Left ventricle myocardium inferior (tissue), 1 donor: ENCODE results near the gene GSK3A. TPM values are rescaled to one million over a fixed set of nuclear protein-coding genes. Genes with fewer than 3 reads are reported as not detected.

Source experiments
- DNase-seq: peaks from one replicate; pipeline ENCODE4 v3.0.0-alpha.2; 2020
- H3K27ac ChIP-seq: fragments of 200-600 bp; replicated peaks from 2 replicates; pipeline ENCODE4 v1.8.0; 2021
- H3K27me3 ChIP-seq: fragments of 200-600 bp; 2 replicates; pipeline ENCODE4 v1.8.0; 2021; ENCODE audit warnings: low read depth
- H3K36me3 ChIP-seq: fragments of 200-600 bp; 2 replicates; pipeline ENCODE4 v1.8.0; 2021
- H3K4me1 ChIP-seq: fragments of 200-600 bp; 2 replicates; pipeline ENCODE4 v1.8.0; 2021
- H3K4me3 ChIP-seq: fragments of 200-600 bp; 2 replicates; pipeline ENCODE4 v1.8.0; 2021; ENCODE audit warnings: mild to moderate bottlenecking, moderate library complexity
- H3K9me3 ChIP-seq: fragments of 200-600 bp; replicated peaks from 2 replicates; pipeline ENCODE4 v1.8.0; 2021
- intact Hi-C: fragments of 100-400 bp; cut with micrococcal nuclease; formaldehyde crosslinking; loops from one replicate; pipeline ENCODE4 v1.11.0; 2022
- total RNA-seq: library from RNA; stranded (reverse); fragmentation: NEBNext Ultra II Directional; extraction: Animal tissue kit (Norgen Biotek cat#: 25700); gene quantifications from one replicate; pipeline ENCODE4 v1.2.1, GENCODE V29; 2021
- TF ChIP-seq, protein P1 (sequence below): fragments of 200-600 bp; IDR thresholded peaks from 2 replicates; pipeline ENCODE4 v1.8.0; 2021; ENCODE audit warnings: antibody characterized with exemption, mild to moderate bottlenecking, borderline replicate concordance
- donor health status: DM: no; HTN: yes; CAD: no; lungs with severe emphysema.

Gene GSK3A
- total RNA-seq, 1 donor from 2014 or later, result 37.6 TPM

DNA sequence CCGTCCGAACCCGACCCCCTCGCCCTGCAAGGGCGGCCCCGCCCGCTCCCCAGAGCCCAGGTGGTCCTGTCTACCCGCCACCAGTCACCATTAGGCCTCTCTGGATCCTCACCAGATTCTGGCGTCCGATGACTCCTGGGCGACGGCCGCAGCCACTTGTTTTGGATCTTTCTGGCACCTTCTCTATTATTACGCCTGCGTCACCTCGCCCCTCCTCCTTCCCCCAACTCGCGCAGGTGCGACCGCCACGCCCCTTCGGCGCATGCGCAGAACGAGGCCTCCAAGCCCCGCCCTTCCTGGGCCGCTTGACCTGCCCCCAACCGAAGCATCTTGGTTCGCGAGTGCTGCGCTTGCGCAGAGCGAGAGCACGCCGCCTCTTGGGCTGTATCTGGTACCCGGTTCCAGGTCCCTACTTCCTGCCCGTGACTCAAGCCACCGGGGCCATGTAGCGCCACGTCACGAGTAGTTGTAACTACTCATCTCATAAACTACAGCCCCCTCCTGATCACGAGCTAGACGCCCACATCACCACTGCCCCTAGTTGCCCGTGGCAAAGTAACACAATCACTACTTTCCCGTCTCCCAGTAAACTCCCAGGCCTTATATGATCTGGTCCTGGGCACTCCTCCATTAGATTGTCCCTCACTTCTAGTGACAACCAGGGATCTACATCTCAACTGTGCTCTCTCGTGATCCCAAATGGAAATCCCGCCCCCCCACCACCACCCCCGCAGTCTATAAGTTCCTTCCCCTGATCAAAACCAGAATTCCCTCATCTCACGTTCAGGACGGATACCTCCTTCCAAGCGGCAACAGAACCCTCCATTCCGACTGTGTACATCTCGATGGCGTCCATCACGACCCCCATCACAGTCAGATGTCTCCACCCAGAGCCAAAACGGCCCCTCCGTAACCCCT lies 24.6 kb downstream of the GSK3A start, which contains the start of gene DEDD2:
DEDD2 (minus strand) TSS at position 158 of the 918 bp plus-strand sequence. CDS start 670 bp downstream, outside the sequence.
- no peaks in the 10 kb centered on the region for H3K9me3 ChIP-seq
- H3K27ac ChIP-seq, result peak within 1 kb of the TSS; percentile 84
- peak within 1 kb of the TSS; percentile 92 for H3K4me3 ChIP-seq
- H3K4me1 ChIP-seq, result peaks cover 60% of the 10 kb centered on the region
- no peaks in the 10 kb centered on the region for H3K27me3 ChIP-seq
- TF ChIP-seq, protein P1, sequence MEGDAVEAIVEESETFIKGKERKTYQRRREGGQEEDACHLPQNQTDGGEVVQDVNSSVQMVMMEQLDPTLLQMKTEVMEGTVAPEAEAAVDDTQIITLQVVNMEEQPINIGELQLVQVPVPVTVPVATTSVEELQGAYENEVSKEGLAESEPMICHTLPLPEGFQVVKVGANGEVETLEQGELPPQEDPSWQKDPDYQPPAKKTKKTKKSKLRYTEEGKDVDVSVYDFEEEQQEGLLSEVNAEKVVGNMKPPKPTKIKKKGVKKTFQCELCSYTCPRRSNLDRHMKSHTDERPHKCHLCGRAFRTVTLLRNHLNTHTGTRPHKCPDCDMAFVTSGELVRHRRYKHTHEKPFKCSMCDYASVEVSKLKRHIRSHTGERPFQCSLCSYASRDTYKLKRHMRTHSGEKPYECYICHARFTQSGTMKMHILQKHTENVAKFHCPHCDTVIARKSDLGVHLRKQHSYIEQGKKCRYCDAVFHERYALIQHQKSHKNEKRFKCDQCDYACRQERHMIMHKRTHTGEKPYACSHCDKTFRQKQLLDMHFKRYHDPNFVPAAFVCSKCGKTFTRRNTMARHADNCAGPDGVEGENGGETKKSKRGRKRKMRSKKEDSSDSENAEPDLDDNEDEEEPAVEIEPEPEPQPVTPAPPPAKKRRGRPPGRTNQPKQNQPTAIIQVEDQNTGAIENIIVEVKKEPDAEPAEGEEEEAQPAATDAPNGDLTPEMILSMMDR, result no peak
- DNase-seq, result peak; percentile 96
- intact Hi-C loops, result no loop called here
- peaks cover 21% of the 10 kb centered on the region for H3K36me3 ChIP-seq

DNA sequence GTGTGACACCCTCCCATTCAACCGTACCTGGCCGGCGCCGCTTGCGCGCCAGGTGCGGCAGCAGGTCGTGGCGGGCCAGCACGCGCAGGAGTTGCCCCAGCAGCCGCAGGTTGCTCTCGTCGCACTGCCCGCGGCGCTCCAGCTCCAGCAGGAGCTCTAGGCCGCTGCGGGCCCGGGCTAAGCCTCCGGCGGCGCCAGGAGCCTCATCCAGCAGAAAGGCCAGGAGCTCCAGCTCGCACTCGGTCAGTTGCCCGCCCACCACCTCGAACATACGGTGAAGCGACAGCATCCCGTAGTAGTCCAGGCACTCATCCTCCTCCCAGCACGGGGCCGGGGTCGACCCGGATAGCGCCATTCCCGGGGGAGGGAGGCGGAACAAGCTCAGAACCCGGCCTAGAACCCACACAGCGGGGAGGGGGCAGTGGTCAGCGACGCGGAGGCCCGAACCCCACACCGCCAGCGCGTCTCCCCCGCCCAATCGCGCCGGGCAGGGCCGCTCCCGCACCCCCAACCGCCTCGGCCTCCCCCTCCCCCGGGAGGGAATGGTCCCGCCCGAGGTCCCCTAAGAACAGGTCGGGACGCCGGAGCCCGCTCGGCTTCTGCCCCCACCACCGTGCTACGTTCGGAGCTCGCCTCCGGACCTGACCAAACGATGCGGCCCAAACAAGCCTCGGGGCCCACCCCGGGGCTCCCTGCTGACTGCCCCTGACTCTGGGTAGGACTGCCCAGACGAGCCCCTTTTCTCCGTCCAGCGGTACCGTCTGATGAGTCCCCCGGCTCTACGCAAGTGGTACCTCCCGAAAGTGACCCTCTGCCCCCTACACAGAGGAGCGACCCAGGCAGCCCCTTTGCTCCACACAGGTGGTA lies 25.5 kb downstream of the GSK3A start:
- TF ChIP-seq, protein P1, result no peak
- H3K27me3 ChIP-seq, result no peaks in the 10 kb centered on the region
- H3K27ac ChIP-seq, result peak overlapping the region; percentile 84
- intact Hi-C loops, result no loop called here
- H3K4me1 ChIP-seq, result peaks cover 60% of the 10 kb centered on the region
- no peaks in the 10 kb centered on the region for H3K9me3 ChIP-seq
- H3K4me3 ChIP-seq, result peak overlapping the region; percentile 92
- H3K36me3 ChIP-seq, result peaks cover 29% of the 10 kb centered on the region
- DNase-seq, result peak; percentile 46

DNA sequence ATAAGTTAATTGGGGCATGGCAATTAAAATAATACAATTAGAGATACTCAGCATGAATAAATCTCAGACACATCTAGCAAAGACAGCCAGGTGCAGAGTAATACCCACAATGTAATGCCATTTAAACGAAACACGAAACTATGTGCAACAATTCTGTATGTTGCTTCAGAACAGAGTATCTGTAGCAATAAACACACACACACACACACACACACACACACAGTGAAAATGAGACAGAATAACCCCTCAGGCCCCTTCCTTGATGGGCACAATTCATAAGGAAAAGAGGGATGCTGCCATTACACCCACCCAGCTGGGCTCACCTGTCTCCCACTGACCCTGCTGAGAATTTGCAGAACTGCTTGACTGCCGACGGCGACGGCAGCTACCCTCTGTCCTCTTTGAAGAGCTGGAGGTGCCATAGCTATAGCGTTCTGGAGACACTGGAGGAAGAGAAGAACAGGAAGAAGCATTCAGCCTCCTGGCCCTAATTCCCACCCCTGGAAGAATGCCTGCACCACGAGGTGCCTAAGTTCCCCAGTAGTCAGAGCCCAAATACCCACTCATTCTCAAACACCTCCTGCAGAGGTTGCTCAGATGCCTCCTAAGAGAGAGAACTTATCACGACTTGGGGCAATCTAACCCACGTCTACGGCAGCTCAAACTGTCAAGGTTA lies 27.5 kb downstream of the GSK3A start:
- H3K36me3 ChIP-seq, result peaks cover 40% of the 10 kb centered on the region
- TF ChIP-seq, protein P1, result no peak
- no peak for DNase-seq
- H3K4me1 ChIP-seq, result peaks cover 43% of the 10 kb centered on the region
- H3K4me3 ChIP-seq, result no peak overlapping the region
- intact Hi-C loops, result no loop called here
- H3K27me3 ChIP-seq, result no peaks in the 10 kb centered on the region
- H3K27ac ChIP-seq, result no peak overlapping the region
- H3K9me3 ChIP-seq, result no peaks in the 10 kb centered on the region

DNA sequence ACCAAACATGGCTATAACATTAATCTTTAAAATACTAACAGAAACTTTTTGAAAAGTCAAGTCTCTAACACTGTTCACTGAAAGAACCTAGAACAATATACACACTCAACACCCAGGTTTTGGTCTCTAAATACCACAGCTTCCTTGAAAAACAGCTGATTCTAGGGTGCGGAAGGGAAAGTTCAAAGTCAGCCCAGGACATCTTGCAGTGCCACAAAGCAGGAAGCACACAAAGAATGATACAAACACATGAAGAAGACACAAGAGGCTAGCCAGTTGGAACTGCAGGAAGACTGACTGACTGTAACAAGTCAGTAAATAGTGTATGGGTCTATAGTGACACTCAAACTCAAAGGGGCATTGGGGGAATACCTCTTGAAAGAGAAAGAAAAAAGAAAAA lies 29.5 kb downstream of the GSK3A start:
- peaks cover 37% of the 10 kb centered on the region for H3K4me1 ChIP-seq
- intact Hi-C loops, result no loop called here
- H3K27ac ChIP-seq, result no peak overlapping the region
- H3K36me3 ChIP-seq, result peaks cover 61% of the 10 kb centered on the region
- no peaks in the 10 kb centered on the region for H3K9me3 ChIP-seq
- H3K4me3 ChIP-seq, result no peak overlapping the region
- H3K27me3 ChIP-seq, result no peaks in the 10 kb centered on the region
- TF ChIP-seq, protein P1, result no peak
- DNase-seq, result no peak

DNA sequence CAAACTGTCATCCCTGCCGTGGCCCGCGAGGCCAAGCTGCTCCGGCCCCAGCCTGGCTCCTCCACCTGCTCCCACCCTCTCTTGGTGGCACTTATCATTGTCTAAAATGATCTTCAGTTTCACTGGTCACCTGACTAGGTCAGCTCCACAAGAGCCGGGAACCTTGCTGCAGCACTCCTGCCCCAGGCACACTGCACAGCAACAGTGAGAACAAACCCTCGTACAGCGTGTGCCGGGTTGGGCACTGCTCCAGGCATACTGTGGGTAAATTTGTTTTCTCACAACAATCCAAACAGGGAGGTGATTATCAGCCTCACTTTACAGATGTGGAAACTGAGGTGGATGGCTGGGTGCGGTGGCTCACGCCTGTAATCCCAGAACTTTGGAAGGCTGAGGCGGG lies 33.8 kb downstream of the GSK3A start:
- Histone ChIP-seq H3K27me3 (no peaks in the 10 kb centered on the region), H3K36me3 (peaks cover 78% of the 10 kb centered on the region), H3K4me1 (peaks cover 15% of the 10 kb centered on the region), H3K4me3 (no peak overlapping the region), H3K9me3 (no peaks in the 10 kb centered on the region), H3K27ac (peak overlapping the region; percentile 44)
- TF ChIP-seq, protein P1, result no peak
- DNase-seq, result peak; percentile 25
- intact Hi-C loops, result no loop called here
